Peyer's patch (tissue), 4 donors: ENCODE results near the gene MSH2. TPM values are rescaled to one million over a fixed set of nuclear protein-coding genes. Genes with fewer than 3 reads are reported as not detected.
"Not testable (repeated sequence)": the region's sequence is repeated elsewhere in the genome, so short reads cannot be mapped to it uniquely, and the experiment has no call there.

Experiments used
- DNase-seq, 3 donors: peaks; one replicate each; pipeline ENCODE4 v3.0.0-alpha.2; 2017 to 2019
- H3K27ac ChIP-seq, 4 donors: fragments of 200-600 bp; sonication (generic); one replicate each; pipeline ENCODE4 v1.5.1; 2016 to 2019
- H3K27me3 ChIP-seq, 2 donors: fragments of 200-600 bp; sonication (generic); one replicate each; pipeline ENCODE4 v1.5.1; 2019
- H3K36me3 ChIP-seq, 3 donors: fragments of 200-600 bp; sonication (generic); one replicate each; pipeline ENCODE4 v1.5.1; 2016 to 2019
- H3K4me1 ChIP-seq, 4 donors: fragments of 200-600 bp; sonication (generic); one replicate each; pipeline ENCODE4 v1.5.1; 2016 to 2019
- H3K4me3 ChIP-seq, 4 donors: fragments of 200-600 bp; sonication (generic); 1 replicate in 3 of 4; 2 replicates in 1 of 4; pipeline ENCODE4 v1.5.1; 2016 to 2019; ENCODE audit warnings: mild to moderate bottlenecking in 1 of 4
- H3K9me3 ChIP-seq, 4 donors: fragments of 200-600 bp; sonication (generic); one replicate each; pipeline ENCODE4 v1.5.1; 2016 to 2019; ENCODE audit warnings: mild to moderate bottlenecking in 1 of 4
- POLR2A ChIP-seq, 2 donors: fragments of 450-650 bp; IDR thresholded peaks; one replicate each; pipeline ENCODE4 v1.5.1; 2017; ENCODE audit warnings: antibody characterized with exemption in 2 of 2, mild to moderate bottlenecking in 2 of 2, moderate library complexity in 2 of 2
- total RNA-seq, 4 donors: library from RNA; depleted of rRNA; stranded (reverse); fragments of >200 nt; gene quantifications; one replicate each; pipeline ENCODE4 v1.1.0, GENCODE V29; 2016
- TF ChIP-seq, protein P1 (sequence below), 6 experiments: fragments of 450-650 bp in 4 of 6; fragments of 200-600 bp in 2 of 6; sonication (generic) in 1 of 6; IDR thresholded peaks; one replicate each; pipeline ENCODE4 v1.5.1; 2017 to 2019; ENCODE audit warnings: antibody characterized with exemption in 6 of 6, mild to moderate bottlenecking in 3 of 6, moderate library complexity in 1 of 6

MSH2 gene
- total RNA-seq, 4 donors from 2014 or later, result 5.8 to 23.1 (median 9.2) TPM

DNA sequence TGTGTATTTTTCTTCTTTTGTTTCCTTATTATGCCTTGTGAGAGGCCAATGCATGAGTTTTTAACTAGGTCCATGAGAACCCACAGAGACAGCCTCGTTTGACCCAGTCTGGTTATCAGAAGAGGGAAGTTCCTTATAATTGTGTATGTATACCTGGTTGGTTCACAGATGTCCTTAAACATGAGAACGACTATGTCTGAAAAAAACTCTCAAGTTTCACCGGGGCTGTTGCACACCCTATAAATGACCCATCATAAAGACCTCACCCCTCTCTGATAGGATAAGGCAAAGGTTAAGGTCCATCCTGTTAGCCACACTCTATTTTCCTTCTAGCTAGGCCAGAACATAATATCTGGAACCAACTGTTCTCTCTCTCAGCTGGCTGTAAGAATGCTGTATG lies 42.7 kb upstream of the MSH2 start:
- TF ChIP-seq, protein P1, sequence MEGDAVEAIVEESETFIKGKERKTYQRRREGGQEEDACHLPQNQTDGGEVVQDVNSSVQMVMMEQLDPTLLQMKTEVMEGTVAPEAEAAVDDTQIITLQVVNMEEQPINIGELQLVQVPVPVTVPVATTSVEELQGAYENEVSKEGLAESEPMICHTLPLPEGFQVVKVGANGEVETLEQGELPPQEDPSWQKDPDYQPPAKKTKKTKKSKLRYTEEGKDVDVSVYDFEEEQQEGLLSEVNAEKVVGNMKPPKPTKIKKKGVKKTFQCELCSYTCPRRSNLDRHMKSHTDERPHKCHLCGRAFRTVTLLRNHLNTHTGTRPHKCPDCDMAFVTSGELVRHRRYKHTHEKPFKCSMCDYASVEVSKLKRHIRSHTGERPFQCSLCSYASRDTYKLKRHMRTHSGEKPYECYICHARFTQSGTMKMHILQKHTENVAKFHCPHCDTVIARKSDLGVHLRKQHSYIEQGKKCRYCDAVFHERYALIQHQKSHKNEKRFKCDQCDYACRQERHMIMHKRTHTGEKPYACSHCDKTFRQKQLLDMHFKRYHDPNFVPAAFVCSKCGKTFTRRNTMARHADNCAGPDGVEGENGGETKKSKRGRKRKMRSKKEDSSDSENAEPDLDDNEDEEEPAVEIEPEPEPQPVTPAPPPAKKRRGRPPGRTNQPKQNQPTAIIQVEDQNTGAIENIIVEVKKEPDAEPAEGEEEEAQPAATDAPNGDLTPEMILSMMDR (IDR thresholded peaks at IDR 0.05), result no peak
- TF ChIP-seq POLR2A (IDR thresholded peaks at IDR 0.05), result peak in 1 of 2 donors; percentile 26
- Histone ChIP-seq H3K4me3 (peak overlapping the region in 1 of 4 donors; percentile 19), H3K27me3 (no peaks in the 10 kb centered on the region), H3K4me1 (peaks cover 0 to 40% (median 3%) of the 10 kb centered on the region in 4 donors), H3K36me3 (no peaks in the 10 kb centered on the region), H3K27ac (peak overlapping the region in 3 of 4 donors; percentile 77 to 97 (median 94)), H3K9me3 (no peaks in the 10 kb centered on the region)
- peak in 1 of 3 donors; percentile 57 for DNase-seq

DNA sequence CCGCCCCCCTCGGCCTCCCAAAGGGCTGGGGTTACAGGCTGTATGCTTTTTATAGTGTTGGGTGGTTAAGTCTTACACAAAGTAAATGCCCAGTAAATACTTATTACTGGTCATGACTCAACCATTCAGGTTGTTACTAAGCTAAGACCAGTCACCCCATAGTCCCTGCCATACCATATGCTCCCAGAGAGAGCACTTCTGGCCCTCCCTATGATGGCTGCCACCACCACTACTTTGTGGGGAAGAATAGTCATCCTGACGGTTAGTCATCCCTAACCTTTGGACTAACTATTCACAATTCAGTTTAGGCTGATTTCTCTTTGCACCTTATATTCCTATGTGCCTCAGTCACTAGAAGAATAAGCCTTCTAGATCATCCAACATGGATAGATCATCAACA lies 42.0 kb upstream of the MSH2 start:
- Histone ChIP-seq H3K9me3 (no peaks in the 10 kb centered on the region), H3K4me3 (no peak overlapping the region), H3K27me3 (no peaks in the 10 kb centered on the region), H3K4me1 (peaks cover 0 to 34% (median 3%) of the 10 kb centered on the region in 4 donors), H3K27ac (peak overlapping the region in 3 of 4 donors; percentile 77 to 97 (median 94)), H3K36me3 (no peaks in the 10 kb centered on the region)
- peak in 1 of 2 donors; percentile 55 for TF ChIP-seq POLR2A (IDR thresholded peaks at IDR 0.05)
- TF ChIP-seq, protein P1 (IDR thresholded peaks at IDR 0.05), result no peak
- peak in 1 of 3 donors; percentile 77 for DNase-seq

DNA sequence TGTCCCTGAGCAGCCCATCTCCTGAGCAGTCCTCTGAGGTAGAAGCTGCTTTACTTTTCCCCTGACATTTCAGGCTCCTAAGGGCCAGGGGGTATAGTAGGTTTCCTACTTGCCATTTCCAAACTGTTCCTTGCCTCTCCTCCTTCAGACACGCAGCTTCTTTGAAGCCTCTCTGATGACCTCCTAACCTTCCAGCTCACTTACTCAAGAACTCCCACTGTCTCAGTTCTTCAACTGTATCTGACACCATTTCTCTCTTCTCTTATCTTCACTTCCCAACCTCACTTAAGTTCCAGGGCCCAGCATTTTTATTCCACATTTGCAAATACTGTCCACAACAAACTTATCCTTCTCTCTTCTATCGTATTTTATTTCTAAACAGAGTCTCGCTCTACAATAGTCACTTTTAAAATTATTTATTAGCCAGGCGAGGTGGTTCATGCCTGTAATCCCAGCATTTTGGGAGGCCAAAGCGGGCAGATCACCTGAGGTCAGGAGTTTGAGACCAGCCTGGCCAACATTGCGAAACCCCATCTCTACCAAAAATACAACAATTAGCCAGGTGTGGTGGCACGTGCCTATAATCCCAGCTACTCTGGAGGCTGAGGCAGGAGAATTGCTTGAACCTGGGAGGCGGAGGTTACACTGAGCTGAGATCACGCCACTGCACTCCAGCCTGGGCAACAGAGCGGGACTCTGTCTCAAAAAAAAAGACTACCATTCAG lies 41.3 kb upstream of the MSH2 start:
- not testable (repeated sequence) for H3K4me3 ChIP-seq, DNase-seq, H3K27me3 ChIP-seq, H3K9me3 ChIP-seq, H3K36me3 ChIP-seq
- peak overlapping the region in 3 of 4 donors; percentile 77 to 97 (median 94) for H3K27ac ChIP-seq
- peaks cover 0 to 31% (median 2%) of the 10 kb centered on the region in 4 donors for H3K4me1 ChIP-seq

DNA sequence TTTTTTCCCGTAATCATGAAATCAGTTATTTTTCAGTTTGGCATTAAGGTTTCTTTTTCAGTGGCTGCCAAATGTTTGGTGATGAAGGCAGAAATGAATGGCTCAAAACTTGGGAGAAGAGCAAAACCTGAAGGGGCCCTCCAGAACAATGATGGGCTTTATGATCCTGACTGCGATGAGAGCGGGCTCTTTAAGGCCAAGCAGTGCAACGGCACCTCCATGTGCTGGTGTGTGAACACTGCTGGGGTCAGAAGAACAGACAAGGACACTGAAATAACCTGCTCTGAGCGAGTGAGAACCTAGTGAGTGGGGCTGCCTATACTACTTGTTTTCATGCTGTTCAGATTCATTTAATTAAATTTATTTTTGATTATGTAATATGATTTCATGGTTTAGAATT lies 29.2 kb upstream of the MSH2 start:
- H3K36me3 ChIP-seq, result peaks cover 0 to 28% (median 0%) of the 10 kb centered on the region in 3 donors
- H3K27ac ChIP-seq, result peak overlapping the region in 2 of 4 donors; percentile 37 to 98
- no peaks in the 10 kb centered on the region for H3K9me3 ChIP-seq
- peak in 2 of 3 donors; percentile 63 to 70 for DNase-seq
- H3K27me3 ChIP-seq, result no peaks in the 10 kb centered on the region
- TF ChIP-seq POLR2A (IDR thresholded peaks at IDR 0.05), result no peak
- TF ChIP-seq, protein P1 (IDR thresholded peaks at IDR 0.05), result peak in 2 of 6 experiments; percentile 9 to 52
- H3K4me3 ChIP-seq, result peak overlapping the region in 2 of 4 donors; percentile 37 to 78
- peaks cover 0 to 18% (median 7%) of the 10 kb centered on the region in 4 donors for H3K4me1 ChIP-seq

DNA sequence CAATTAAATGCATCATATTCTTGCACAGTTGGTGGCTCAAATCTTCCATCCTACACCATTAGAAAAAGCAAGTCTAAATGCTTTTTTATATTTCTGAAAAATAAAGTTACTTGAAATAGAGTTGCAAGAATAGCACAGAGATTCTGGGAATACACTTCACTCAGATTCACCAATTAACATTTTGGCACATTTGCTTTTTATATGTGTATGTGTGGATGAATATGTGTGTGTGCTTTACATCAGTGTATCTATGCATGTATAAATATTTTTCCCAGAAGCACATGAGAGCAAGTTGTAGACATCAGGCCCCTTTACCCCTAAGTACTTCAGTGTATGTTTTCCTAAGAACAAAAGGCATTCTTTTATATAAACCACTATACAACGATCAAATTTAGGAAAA lies 27.6 kb upstream of the MSH2 start:
- peaks cover 0 to 34% (median 0%) of the 10 kb centered on the region in 3 donors for H3K36me3 ChIP-seq
- no peak for DNase-seq
- peaks cover 0 to 12% (median 0%) of the 10 kb centered on the region in 4 donors for H3K4me1 ChIP-seq
- H3K4me3 ChIP-seq, result peak overlapping the region in 1 of 4 donors; percentile 78
- no peaks in the 10 kb centered on the region for H3K27me3 ChIP-seq
- no peak overlapping the region for H3K27ac ChIP-seq
- no peaks in the 10 kb centered on the region for H3K9me3 ChIP-seq
- no peak for TF ChIP-seq POLR2A (IDR thresholded peaks at IDR 0.05)
- TF ChIP-seq, protein P1 (IDR thresholded peaks at IDR 0.05), result no peak

DNA sequence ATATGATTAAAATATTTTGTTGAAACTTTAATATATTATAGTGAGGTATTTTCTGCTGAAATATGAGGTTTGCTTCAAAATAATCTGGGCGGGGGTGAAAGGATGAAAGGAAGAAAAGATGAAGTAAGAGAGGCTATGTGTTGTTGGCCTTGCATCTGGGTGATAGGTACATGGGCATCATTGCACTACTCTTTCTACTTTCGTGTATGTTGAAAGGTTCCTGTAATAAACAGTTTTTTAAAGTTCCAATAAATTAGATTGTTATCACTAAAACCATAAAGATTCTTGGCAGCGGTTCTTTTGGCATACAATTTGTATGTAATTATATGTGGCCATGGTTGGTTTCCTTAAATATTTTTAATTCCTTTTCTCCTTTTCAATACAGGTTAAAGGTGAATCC lies 23.6 kb upstream of the MSH2 start:
- no peaks in the 10 kb centered on the region for H3K27me3 ChIP-seq
- H3K4me3 ChIP-seq, result no peak overlapping the region
- peaks cover 0 to 12% (median 0%) of the 10 kb centered on the region in 4 donors for H3K4me1 ChIP-seq
- no peaks in the 10 kb centered on the region for H3K9me3 ChIP-seq
- TF ChIP-seq, protein P1 (IDR thresholded peaks at IDR 0.05), result no peak
- no peak for TF ChIP-seq POLR2A (IDR thresholded peaks at IDR 0.05)
- peaks cover 0 to 35% (median 0%) of the 10 kb centered on the region in 3 donors for H3K36me3 ChIP-seq
- DNase-seq, result no peak
- H3K27ac ChIP-seq, result peak overlapping the region in 1 of 4 donors; percentile 16
